Mesothelial cell of epicardium (in vitro differentiated cells): ENCODE measurements around the gene FTHL17. TPM values are rescaled to one million over a fixed set of nuclear protein-coding genes. Genes with fewer than 3 reads are reported as not detected.

ENCODE experiments used
- DNase-seq, 2 experiments: peaks; one replicate each; pipeline ENCODE4 v3.0.0; 2021; ENCODE audit warnings: low spot score in 2 of 2; ENCODE audit not compliant: unreplicated experiment in 2 of 2
- H3K27ac Mint-ChIP-seq: 2 replicates; pipeline ENCODE4 v1.8.0; 2021; ENCODE audit warnings: mixed read lengths
- H3K27me3 Mint-ChIP-seq: 2 replicates; pipeline ENCODE4 v1.8.0; 2021; ENCODE audit warnings: low read depth, mixed read lengths
- H3K36me3 Mint-ChIP-seq: 2 replicates; pipeline ENCODE4 v1.8.0; 2021; ENCODE audit warnings: mixed read lengths
- H3K4me1 Mint-ChIP-seq: 2 replicates; pipeline ENCODE4 v1.8.0; 2021; ENCODE audit warnings: mixed read lengths
- H3K4me3 Mint-ChIP-seq: 2 replicates; pipeline ENCODE4 v1.8.0; 2021; ENCODE audit warnings: mild to moderate bottlenecking, moderate library complexity, mixed read lengths
- H3K9me3 Mint-ChIP-seq: 2 replicates; pipeline ENCODE4 v1.8.0; 2021; ENCODE audit warnings: mixed read lengths
- total RNA-seq: library from RNA; stranded (reverse); gene quantifications from 3 replicates; pipeline ENCODE4 v1.2.1, GENCODE V29; 2021
- TF ChIP-seq, protein P1 (sequence below): fragments of 200-600 bp; sonication (generic); IDR thresholded peaks from one replicate; pipeline ENCODE4 v1.5.0; 2021; ENCODE audit warnings: antibody characterized with exemption; ENCODE audit not compliant: unreplicated experiment

Gene FTHL17
- total RNA-seq, 1 donor from 2014 or later = not detected

GRCh38 chrX:31110657-31111056 lies 38.8 kb upstream of the FTHL17 start:
- no peaks in the 10 kb centered on the region for H3K4me1 Mint-ChIP-seq
- no peak for DNase-seq
- H3K9me3 Mint-ChIP-seq = peaks cover 62% of the 10 kb centered on the region
- TF ChIP-seq, protein P1, sequence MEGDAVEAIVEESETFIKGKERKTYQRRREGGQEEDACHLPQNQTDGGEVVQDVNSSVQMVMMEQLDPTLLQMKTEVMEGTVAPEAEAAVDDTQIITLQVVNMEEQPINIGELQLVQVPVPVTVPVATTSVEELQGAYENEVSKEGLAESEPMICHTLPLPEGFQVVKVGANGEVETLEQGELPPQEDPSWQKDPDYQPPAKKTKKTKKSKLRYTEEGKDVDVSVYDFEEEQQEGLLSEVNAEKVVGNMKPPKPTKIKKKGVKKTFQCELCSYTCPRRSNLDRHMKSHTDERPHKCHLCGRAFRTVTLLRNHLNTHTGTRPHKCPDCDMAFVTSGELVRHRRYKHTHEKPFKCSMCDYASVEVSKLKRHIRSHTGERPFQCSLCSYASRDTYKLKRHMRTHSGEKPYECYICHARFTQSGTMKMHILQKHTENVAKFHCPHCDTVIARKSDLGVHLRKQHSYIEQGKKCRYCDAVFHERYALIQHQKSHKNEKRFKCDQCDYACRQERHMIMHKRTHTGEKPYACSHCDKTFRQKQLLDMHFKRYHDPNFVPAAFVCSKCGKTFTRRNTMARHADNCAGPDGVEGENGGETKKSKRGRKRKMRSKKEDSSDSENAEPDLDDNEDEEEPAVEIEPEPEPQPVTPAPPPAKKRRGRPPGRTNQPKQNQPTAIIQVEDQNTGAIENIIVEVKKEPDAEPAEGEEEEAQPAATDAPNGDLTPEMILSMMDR = no peak
- peaks cover 18% of the 10 kb centered on the region for H3K27me3 Mint-ChIP-seq
- H3K36me3 Mint-ChIP-seq = no peaks in the 10 kb centered on the region
- H3K4me3 Mint-ChIP-seq = no peak overlapping the region
- no peak overlapping the region for H3K27ac Mint-ChIP-seq

GRCh38 chrX:31099536-31100090 lies 27.8 kb upstream of the FTHL17 start:
- TF ChIP-seq, protein P1 = no peak
- Mint-ChIP-seq H3K27me3 (no peaks in the 10 kb centered on the region), H3K27ac (no peak overlapping the region), H3K9me3 (peaks cover 48% of the 10 kb centered on the region), H3K4me1 (no peaks in the 10 kb centered on the region), H3K36me3 (no peaks in the 10 kb centered on the region), H3K4me3 (no peak overlapping the region)
- no peak for DNase-seq

DNA sequence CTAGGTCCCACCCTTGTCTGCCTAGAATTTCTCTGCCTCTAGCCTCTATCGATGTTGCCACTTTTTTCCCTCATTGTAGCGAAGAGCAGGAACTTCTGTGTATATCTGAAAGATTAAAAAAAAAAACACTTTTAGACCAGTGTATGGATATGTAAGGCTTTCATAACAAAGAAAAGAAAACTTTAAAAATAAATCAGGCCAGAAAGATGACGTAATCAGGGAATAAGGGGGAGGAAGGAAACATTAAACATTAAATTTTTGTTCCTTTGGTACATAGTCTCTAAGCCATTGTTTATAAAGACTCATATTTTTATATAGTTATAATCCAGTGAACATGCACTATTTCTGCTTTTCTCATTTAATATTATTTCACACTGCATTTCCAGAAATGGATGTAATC lies 26.2 kb upstream of the FTHL17 start:
- Mint-ChIP-seq H3K36me3 (no peaks in the 10 kb centered on the region), H3K9me3 (peaks cover 50% of the 10 kb centered on the region), H3K27me3 (no peaks in the 10 kb centered on the region), H3K4me1 (peaks cover 2% of the 10 kb centered on the region), H3K27ac (no peak overlapping the region), H3K4me3 (no peak overlapping the region)
- TF ChIP-seq, protein P1 = no peak
- no peak for DNase-seq

DNA sequence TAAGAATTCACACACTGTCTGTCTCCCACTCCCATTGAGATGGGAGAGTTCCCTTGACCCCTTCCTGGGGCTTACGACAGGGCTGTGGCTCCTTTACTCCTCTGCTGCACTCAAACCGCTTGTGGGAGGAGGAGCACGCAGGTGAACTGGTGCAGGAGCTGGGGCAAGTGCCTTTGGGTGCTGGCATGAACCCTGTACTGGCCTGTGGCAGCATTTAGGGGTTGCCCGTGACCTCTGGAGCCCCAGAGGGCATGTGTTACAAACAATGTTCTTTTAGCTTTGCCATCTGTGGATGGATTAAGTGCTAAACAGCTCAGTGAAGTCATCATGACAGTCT lies 21.8 kb upstream of the FTHL17 start:
- H3K36me3 Mint-ChIP-seq = no peaks in the 10 kb centered on the region
- no peak overlapping the region for H3K27ac Mint-ChIP-seq
- no peak overlapping the region for H3K4me3 Mint-ChIP-seq
- peaks cover 48% of the 10 kb centered on the region for H3K9me3 Mint-ChIP-seq
- H3K27me3 Mint-ChIP-seq = no peaks in the 10 kb centered on the region
- H3K4me1 Mint-ChIP-seq = peaks cover 2% of the 10 kb centered on the region
- DNase-seq = no peak
- TF ChIP-seq, protein P1 = no peak

DNA sequence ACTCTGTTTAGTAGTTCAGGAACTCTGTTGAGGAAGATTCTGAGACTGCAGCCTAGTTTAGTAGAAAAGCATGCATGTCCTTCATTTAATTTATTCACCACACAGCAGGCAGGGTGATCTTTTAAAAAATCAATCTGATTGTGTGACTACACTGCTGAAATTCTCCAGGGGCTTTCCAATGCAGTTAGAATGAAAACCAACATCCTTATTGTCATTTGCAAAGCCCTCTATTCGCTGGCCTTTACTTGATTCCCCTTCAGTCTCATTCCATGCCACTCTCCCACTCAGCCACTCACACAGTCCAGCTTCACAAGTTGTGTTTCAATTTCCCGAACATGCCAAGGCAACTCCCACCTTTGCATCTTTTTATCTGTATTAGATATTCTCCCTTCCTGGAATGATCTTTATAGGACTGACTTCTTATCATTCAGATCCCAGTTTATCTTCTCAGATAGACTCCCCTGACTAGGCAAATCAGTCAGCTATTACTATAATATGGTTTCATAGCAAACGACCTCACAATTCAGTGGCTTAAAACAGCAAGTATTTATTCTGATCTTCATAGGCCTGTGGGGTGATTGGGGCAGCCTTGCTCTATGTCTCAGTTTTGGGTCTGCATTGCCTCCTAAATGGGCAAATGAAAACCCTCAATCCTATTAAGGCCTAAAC lies 21.3 kb upstream of the FTHL17 start:
- Mint-ChIP-seq H3K4me1 (peaks cover 2% of the 10 kb centered on the region), H3K27me3 (no peaks in the 10 kb centered on the region), H3K4me3 (no peak overlapping the region), H3K27ac (no peak overlapping the region), H3K9me3 (peaks cover 49% of the 10 kb centered on the region), H3K36me3 (no peaks in the 10 kb centered on the region)
- TF ChIP-seq, protein P1 = no peak
- DNase-seq = no peak
